Posterior vena cava (tissue), 2 donors: Measurements from ENCODE around the gene GPLD1. TPM values are rescaled to one million over a fixed set of nuclear protein-coding genes. Genes with fewer than 3 reads are reported as not detected.

ENCODE experiments used
- DNase-seq: peaks from one replicate; pipeline ENCODE4 v3.0.0-alpha.2; 2020; ENCODE audit warnings: low spot score
- intact Hi-C, 2 donors: fragments of 100-400 bp; cut with DNase I; formaldehyde crosslinking; loops; one replicate each; pipeline versions ENCODE4 v1.14.1 to v1.14.2; 2022 to 2023
- total RNA-seq, 2 donors: library from RNA; stranded (reverse); fragmentation: NEBNext Ultra II Directional; extraction: Animal tissue kit (Norgen Biotek cat#: 25700); gene quantifications; one replicate each; pipeline ENCODE4 v1.2.1, GENCODE V29; 2021
- donor health status: DM: yes; HTN: yes; CAD: no.
- donor health status: DM: yes; HTN: yes; CAD: no.

Gene GPLD1
- total RNA-seq, 2 donors from 2014 or later = 2.5 to 4.1 TPM

- no peak for DNase-seq
- intact Hi-C loops = no loop called here
Observed at GRCh38 chr6:24501914-24502313, 12.5 kb upstream of the GPLD1 start.

DNA sequence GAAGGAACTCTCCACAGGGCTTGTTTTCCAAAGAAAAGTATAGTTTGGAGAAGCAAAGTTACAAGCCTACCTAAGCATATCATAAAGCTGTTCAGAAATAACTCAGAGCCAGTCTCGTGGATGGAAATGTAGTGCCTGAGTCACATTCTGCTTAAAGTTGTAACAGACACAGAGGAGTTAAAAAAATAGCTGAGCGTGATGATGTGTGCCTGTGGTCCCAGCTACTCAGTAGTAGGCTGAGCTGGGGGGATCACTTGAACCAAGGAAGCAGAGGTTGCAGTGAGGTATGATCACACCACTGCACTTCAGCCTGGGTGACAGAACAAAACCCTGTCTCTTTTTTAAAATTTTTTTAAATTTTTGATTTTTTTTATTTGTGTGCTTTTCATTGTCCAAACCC, 12.0 kb upstream of the GPLD1 start:
- intact Hi-C loops = no loop called here
- DNase-seq = no peak

DNA sequence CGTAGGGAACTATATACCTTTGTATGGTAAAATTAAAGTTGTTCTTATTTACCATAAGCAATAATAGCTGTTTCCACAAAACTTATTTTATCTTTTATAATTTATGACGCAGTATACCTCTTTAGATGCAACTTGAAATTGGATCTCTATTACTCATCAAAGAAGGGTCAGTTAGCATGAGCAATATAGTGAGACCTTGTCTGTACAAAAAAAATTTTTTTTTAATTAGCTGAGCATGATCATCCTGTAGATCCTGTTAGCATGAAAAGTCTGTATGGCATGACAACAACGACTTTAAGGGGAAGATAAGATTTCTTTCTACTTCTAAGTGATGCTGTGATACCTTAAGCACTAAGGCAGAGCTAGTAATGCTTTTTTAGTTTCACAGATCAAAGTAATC, 11.3 kb upstream of the GPLD1 start:
- DNase-seq = no peak
- intact Hi-C loops = no loop called here

- no peak for DNase-seq
- intact Hi-C loops = no loop called here
Observed at GRCh38 chr6:24497254-24497970, 8.0 kb upstream of the GPLD1 start.

DNA sequence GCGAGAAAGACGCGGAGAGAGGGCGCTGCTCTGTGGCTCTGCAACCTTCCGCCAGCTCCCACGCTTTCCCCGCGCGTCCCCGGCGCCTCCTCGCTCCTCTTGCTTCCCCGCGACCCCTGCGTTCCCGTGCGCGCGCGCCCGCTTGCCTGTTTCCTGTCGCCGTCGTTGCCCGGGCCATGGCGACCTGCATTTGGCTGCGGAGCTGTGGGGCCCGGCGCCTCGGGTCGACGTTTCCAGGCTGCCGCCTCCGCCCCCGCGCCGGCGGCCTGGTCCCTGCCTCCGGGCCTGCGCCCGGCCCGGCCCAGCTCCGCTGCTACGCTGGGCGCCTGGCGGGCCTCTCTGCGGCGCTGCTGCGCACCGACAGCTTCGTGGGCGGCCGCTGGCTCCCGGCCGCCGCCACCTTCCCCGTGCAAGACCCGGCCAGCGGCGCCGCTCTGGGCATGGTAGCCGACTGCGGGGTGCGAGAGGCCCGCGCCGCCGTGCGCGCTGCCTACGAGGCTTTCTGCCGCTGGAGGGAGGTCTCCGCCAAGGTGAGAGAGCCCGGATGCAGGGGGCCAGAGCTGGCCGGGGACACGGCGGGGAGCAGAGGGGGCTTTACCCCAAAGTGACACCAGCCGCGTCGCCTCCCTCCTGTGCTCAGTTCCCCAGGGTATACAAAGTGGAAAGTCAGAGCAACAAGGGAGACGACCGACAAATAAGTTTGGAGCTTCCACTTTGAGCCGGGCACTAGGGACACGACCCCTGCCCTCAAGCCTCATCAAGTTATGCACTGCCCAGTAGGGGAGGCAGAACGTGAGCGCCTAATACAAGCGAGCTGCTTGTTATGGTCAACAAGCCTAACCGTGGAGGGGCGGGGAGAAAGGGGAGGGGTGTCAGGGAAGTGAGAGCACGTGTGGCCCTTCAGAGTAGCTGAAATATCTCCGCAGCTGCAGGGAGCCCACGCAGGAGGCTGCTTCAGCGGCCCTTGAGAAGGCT, 5.7 kb upstream of the GPLD1 start, which contains the start of gene ALDH5A1:
Gene ALDH5A1 (plus strand): TSS at position 149 of the 975 bp plus-strand sequence. CDS start 28 bp downstream, at position 177.
- peak; percentile 91 for DNase-seq
- intact Hi-C loops = no loop called here

GRCh38 chr6:24493945-24494820, 4.8 kb upstream of the GPLD1 start:
- intact Hi-C loops = no loop called here
- DNase-seq = no peak

- intact Hi-C loops = no loop called here
- DNase-seq = no peak
Observed at GRCh38 chr6:24492475-24492874, 3.1 kb upstream of the GPLD1 start.

DNA sequence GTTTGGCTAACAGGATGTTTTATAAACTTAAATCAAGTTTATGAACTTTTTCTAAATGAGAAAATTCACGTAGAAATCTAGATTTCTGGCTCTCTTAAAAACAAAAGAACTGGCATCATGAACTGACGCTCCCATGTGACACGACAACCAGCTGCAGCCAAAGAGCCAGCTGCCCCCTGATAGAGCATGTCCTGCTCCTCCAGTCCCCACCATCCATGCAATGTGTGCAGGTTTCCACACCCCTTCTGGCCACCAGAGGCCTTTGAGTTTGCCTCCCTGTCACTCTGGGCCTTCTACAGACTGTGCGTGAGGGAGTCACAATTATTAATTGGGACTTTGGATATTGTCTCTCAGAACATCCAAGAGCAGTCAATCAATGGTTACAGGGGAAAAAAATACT, 1.6 kb upstream of the GPLD1 start:
- intact Hi-C loops = no loop called here
- no peak for DNase-seq

GRCh38 chr6:24489881-24490280, 503 bp upstream of the GPLD1 start:
- intact Hi-C loops = no loop called here
- DNase-seq = no peak

DNA sequence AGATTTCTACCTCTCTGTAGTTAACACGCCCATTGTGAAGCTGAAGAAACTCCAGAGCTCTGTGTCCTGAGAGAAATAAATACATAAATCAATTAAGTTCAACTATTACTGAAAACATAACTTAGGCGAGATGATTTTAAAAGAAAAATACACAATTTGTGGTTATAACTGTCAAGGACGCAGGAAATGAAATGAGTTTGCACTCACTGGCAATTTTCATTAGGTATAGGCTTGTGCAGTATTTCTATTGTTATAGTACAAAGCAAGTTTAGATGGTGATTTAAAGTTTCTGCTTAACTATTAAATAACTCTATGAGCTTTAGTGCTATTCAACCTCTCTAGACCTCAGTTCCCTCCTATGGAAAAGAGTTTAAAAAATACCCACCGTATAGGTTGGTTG, 3.3 kb downstream of the GPLD1 start:
- DNase-seq = no peak
- intact Hi-C loops = no loop called here

- no peak for DNase-seq
- intact Hi-C loops = no loop called here
Observed at GRCh38 chr6:24484657-24485323, 4.6 kb downstream of the GPLD1 start.

DNA sequence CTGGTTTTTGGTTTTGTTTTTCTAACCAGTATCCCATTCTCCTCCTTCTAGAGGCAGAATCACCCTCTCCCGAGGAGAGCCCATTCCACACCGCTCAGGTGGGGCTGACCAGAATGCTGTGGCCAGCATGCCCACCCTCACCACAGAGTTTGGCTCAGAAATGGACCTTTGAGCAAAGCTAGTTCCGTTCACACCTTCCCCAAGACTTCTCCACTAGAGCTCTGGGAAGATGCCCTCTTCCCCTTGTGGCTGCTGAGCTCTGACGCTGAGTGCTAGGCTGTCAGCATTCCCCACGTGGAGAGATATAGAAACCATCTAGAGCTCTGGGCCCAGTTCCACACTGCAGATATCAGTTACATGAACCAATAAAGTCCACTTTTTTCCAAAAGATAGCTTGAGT, 7.9 kb downstream of the GPLD1 start:
- no peak for DNase-seq
- intact Hi-C loops = no loop called here

- no peak for DNase-seq
- intact Hi-C loops = no loop called here
Observed at GRCh38 chr6:24480705-24481104, 8.7 kb downstream of the GPLD1 start.

DNA sequence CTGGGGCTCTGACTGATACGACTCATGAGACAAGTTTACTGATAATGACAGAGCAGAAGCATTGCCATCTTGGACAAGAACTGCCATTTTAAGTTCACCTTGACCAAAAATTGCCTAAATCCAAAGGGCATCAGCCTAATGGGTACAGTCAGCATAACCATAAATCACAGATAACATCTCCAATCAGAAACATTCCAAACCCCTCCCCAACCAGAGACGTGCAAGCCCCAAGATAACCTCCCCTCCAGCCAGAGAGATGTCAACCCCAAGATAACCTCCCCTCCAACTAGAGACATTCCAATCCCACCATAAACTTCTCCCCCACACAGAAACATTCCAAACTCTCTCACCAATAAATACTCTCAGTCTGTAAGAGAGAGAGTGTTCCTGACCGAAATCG, 10.5 kb downstream of the GPLD1 start:
- intact Hi-C loops = no loop called here
- no peak for DNase-seq

GRCh38 chr6:24477070-24477469, 12.3 kb downstream of the GPLD1 start:
- no peak for DNase-seq
- intact Hi-C loops = no loop called here

GRCh38 chr6:24476631-24477030, 12.7 kb downstream of the GPLD1 start:
- DNase-seq = no peak
- intact Hi-C loops = no loop called here

DNA sequence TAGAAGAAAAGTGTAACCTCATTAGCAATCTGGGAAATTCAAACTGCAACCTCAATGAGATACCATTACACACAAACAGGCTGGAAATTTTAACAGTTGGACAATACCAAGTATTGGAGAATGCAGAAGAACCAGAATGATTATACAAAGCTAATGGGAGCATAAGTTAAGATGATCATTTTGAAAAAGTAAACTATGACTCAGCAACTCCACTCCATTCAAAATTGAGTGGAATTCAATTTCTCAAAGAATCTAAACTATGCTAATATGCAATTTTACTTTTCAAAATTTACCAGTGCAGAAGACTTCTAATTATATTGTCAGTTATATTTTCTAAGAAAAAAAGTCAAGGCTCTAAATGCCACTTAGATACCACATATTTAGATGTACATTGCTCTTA, 17.2 kb downstream of the GPLD1 start:
- intact Hi-C loops = no loop called here
- no peak for DNase-seq

- DNase-seq = no peak
- intact Hi-C loops = no loop called here
Observed at GRCh38 chr6:24469811-24470210, 19.6 kb downstream of the GPLD1 start.
